AG04450 (cell line): ENCODE results near the gene HARS2. TPM values are rescaled to one million over a fixed set of nuclear protein-coding genes. Genes with fewer than 3 reads are reported as not detected.
A peak's percentile ranks its signal among the peaks of the same experiment; 100 is the strongest.

ENCODE experiments used
- CTCF ChIA-PET: fragments of 300-600, 350-600 bp; formaldehyde crosslinking; extraction: SDS; loops from one replicate; lab custom pipeline; 2022; ENCODE audit warnings: antibody characterized with exemption, inconsistent platforms; lab: Charles Lee
- POLR2A ChIA-PET: fragments of 350-600 bp; formaldehyde crosslinking; extraction: SDS; loops from one replicate; lab custom pipeline; 2021; ENCODE audit warnings: antibody characterized with exemption, inconsistent platforms; lab: Yijun Ruan, JAX
- DNase-seq: peaks from one replicate; pipeline ENCODE4 v3.0.0-alpha.2; 2011; ENCODE audit warnings: low read depth, low spot score
- H3K27ac ChIP-seq: one replicate; pipeline ENCODE4 v1.5.1; 2012; ENCODE audit warnings: low read depth, low read length, control low read depth
- H3K27me3 ChIP-seq: one replicate; pipeline ENCODE4 v1.6.0; 2012; ENCODE audit warnings: low read length; ENCODE audit not compliant: control insufficient read depth, insufficient read depth
- H3K4me3 ChIP-seq: 2 replicates; pipeline ENCODE4 v1.5.1; 2011; ENCODE audit warnings: mild to moderate bottlenecking, low read depth, low read length, control low read depth
- H3K9me3 ChIP-seq: 2 replicates; pipeline ENCODE4 v1.5.1; 2012; ENCODE audit warnings: low read length; ENCODE audit not compliant: control insufficient read depth, insufficient read depth
- CTCF ChIP-seq: IDR thresholded peaks from 2 replicates; pipeline ENCODE4 v1.5.1; 2011; ENCODE audit warnings: low read depth, low read length, control low read depth, inconsistent platforms
- polyA minus RNA-seq: library from RNA; depleted of rRNA, polyadenylated mRNA; stranded (reverse); fragments of >200 nt; gene quantifications from 2 replicates; pipeline ENCODE4 v1.2.3, GENCODE V29; 2011; rRNA and poly(A)+ RNA removed
- polyA plus RNA-seq: library from polyadenylated mRNA; depleted of rRNA; stranded (reverse); fragments of >200 nt; gene quantifications from 2 replicates; pipeline ENCODE4 v1.2.3, GENCODE V29; 2011; rRNA removed

The HARS2 gene
- polyA plus RNA-seq, result 39.9 and 48.6 TPM in 2 replicates
- polyA minus RNA-seq, result 29.8 and 30.0 TPM in 2 replicates

GRCh38 chr5:140690941-140691924 is at the start of gene HARS2, which contains the start of gene HARS1:
TSS of gene HARS2 (plus strand) at chr5:140691455. CDS start at chr5:140691649, 194 bp downstream.
TSS of gene HARS1 (minus strand) at chr5:140691370. CDS start at chr5:140691304, 66 bp downstream.
- Histone ChIP-seq H3K27me3 (no peaks in the 10 kb centered on the region), H3K27ac (peak within 1 kb of the TSS; percentile 77), H3K4me3 (peak within 1 kb of the TSS; percentile 99), H3K9me3 (no peaks in the 10 kb centered on the region; the same call in 1 of the 2 replicates)
- no peak for TF ChIP-seq CTCF
- ChIA-PET CTCF (interaction anchor here (0.6 to 1.2 kb wide), 4 partner anchors 138 to 318 kb away, joined by 3 to 5 read pairs (median 3); partner anchors contain the start of gene EIF4EBP3), POLR2A (interaction anchor here (0.6 to 2.0 kb wide), 16 partner anchors 9 to 447 kb away, joined by 3 to 21 read pairs (median 3); partner anchors contain the start of genes IK, NDUFA2, SRA1 and WDR55)
- peak; percentile 86 for DNase-seq

- Histone ChIP-seq H3K27ac (no peak overlapping the region), H3K4me3 (no peak overlapping the region), H3K27me3 (no peaks in the 10 kb centered on the region), H3K9me3 (no peaks in the 10 kb centered on the region)
- DNase-seq, result no peak
- ChIA-PET CTCF (interaction anchor here (0.8 kb wide), 1 partner anchor 269 kb away, joined by 3 read pairs; no protein-coding TSS in a partner anchor), POLR2A (no interaction called here)
- TF ChIP-seq CTCF, result no peak
Measured at GRCh38 chr5:140641716-140642115, 49.5 kb upstream of the HARS2 start.

GRCh38 chr5:140642718-140643117 is 48.5 kb upstream of the HARS2 start:
- no peaks in the 10 kb centered on the region for H3K9me3 ChIP-seq
- H3K27me3 ChIP-seq, result no peaks in the 10 kb centered on the region
- TF ChIP-seq CTCF, result no peak
- no peak overlapping the region for H3K4me3 ChIP-seq
- no peak overlapping the region for H3K27ac ChIP-seq
- ChIA-PET CTCF (no interaction called here), POLR2A (no interaction called here)
- no peak for DNase-seq

GRCh38 chr5:140647042-140647419 is 44.2 kb upstream of the HARS2 start:
- H3K4me3 ChIP-seq, result peak overlapping the region; percentile 93
- POLR2A ChIA-PET, result interaction anchor here (0.6 to 2.0 kb wide), 16 partner anchors 8 to 1324 kb away, joined by 3 to 25 read pairs (median 4); partner anchors contain the start of genes ANKHD1, APBB3, EIF4EBP3 and HARS1
- H3K27me3 ChIP-seq, result no peaks in the 10 kb centered on the region
- no peaks in the 10 kb centered on the region for H3K9me3 ChIP-seq
- CTCF ChIA-PET, result interaction anchor here (0.5 to 2.0 kb wide), 4 partner anchors 12 to 274 kb away, joined by 4 to 12 read pairs (median 6); partner anchors contain the start of gene EIF4EBP3
- no peak overlapping the region for H3K27ac ChIP-seq
- no peak for TF ChIP-seq CTCF
- DNase-seq, result no peak
